HTR-8/SVneo (cell line): ENCODE measurements around the gene MAN1C1.
"Not testable (repeated sequence)": the region's sequence is repeated elsewhere in the genome, so short reads cannot be mapped to it uniquely, and the experiment has no call there.

Source experiments
- DNase-seq: peaks from one replicate; pipeline ENCODE4 v3.0.0; 2011; ENCODE audit warnings: low spot score, mixed read lengths; ENCODE audit not compliant: insufficient read length
- FAIRE-seq: peaks from 2 replicates; lab custom pipeline; 2011; peaks lifted over from hg19 to GRCh38; lab: Jason Lieb, UNC

The MAN1C1 gene

GRCh38 chr1:25628741-25629421 lies 12.3 kb downstream of the MAN1C1 start:
- DNase-seq (no peak), FAIRE-seq (no peak)

GRCh38 chr1:25629836-25630235 lies 13.2 kb downstream of the MAN1C1 start:
- FAIRE-seq (no peak), DNase-seq (no peak)

- no peak for FAIRE-seq
- DNase-seq: no peak
Observed at GRCh38 chr1:25631750-25632485, 15.3 kb downstream of the MAN1C1 start.

GRCh38 chr1:25634066-25634465 lies 17.5 kb downstream of the MAN1C1 start:
- FAIRE-seq: no peak
- DNase-seq: no peak

- FAIRE-seq: no peak
- DNase-seq: no peak
Observed at GRCh38 chr1:25634896-25635295, 18.3 kb downstream of the MAN1C1 start.

GRCh38 chr1:25636141-25636540 lies 19.6 kb downstream of the MAN1C1 start:
- not testable (repeated sequence) for FAIRE-seq, DNase-seq

GRCh38 chr1:25640646-25641328 lies 24.2 kb downstream of the MAN1C1 start:
- DNase-seq (no peak), FAIRE-seq (no peak)

GRCh38 chr1:25641329-25641725 lies 24.7 kb downstream of the MAN1C1 start:
- no peak for FAIRE-seq
- no peak for DNase-seq

- DNase-seq (no peak), FAIRE-seq (no peak)
Observed at GRCh38 chr1:25641931-25642573, 25.5 kb downstream of the MAN1C1 start.

- no peak for FAIRE-seq
- no peak for DNase-seq
Observed at GRCh38 chr1:25642574-25643108, 26.1 kb downstream of the MAN1C1 start.

- FAIRE-seq (no peak), DNase-seq (no peak)
Observed at GRCh38 chr1:25643929-25644328, 27.3 kb downstream of the MAN1C1 start.

GRCh38 chr1:25644962-25645361 lies 28.4 kb downstream of the MAN1C1 start:
- DNase-seq (no peak), FAIRE-seq (no peak)

GRCh38 chr1:25645637-25646400 lies 29.2 kb downstream of the MAN1C1 start:
- DNase-seq: no peak
- no peak for FAIRE-seq

- FAIRE-seq: no peak
Observed at GRCh38 chr1:25647106-25647505, 30.5 kb downstream of the MAN1C1 start.

GRCh38 chr1:25647863-25648262 lies 31.3 kb downstream of the MAN1C1 start:
- no peak for DNase-seq
- FAIRE-seq: no peak

More at GRCh38 chr1:25647106-25647505, 30.5 kb downstream of the MAN1C1 start:
- no peak for DNase-seq

GRCh38 chr1:25648681-25649440 lies 32.3 kb downstream of the MAN1C1 start:
- no peak for FAIRE-seq
- DNase-seq: no peak

- FAIRE-seq: no peak
- no peak for DNase-seq
Observed at GRCh38 chr1:25649505-25650288, 33.1 kb downstream of the MAN1C1 start.

- FAIRE-seq: no peak
- no peak for DNase-seq
Observed at GRCh38 chr1:25650289-25650576, 33.6 kb downstream of the MAN1C1 start.
